ENCODE measurements around the gene WWTR1. TPM values are rescaled to one million over a fixed set of nuclear protein-coding genes. Genes with fewer than 3 reads are reported as not detected.

WWTR1 gene
- total RNA-seq, 1 experiment from 2014 or later = 32.8 TPM

DNA sequence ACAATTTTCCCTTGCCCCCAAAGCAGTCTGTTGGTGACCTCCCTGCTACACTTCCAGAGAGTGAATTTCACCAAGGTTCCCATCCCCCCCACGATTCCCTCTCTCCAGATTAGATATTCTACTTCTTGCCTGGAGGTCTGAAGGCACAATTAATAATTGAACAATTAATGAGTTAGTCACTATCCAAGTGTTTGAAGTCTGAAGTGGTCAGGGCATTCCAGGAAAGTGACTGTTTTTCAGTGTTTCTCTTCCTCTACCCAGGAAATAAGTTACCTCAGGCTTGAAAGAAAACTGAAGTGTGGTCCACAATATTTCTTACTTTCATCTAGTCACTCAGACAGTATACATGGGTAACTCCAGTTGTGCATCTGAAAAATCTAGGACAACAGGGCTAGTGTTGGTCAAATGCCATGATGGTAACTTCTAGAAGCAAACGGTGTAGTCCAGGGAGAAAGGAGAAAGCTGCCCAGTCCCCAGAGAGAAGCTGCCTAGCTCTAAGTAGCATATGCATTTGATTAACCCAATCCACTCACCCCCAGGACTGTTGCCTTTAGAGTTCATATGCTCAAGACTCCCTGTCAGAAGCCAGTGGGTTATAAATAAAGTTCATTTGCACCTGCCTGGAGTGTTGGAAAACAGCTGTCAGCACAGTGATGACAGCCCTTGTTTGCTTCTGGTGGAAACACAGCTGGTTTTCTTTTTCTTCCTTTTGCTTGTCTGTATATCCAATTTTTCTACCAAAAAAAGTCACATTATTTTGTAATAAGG lies 185.6 kb downstream of the WWTR1 start:
- DNase-seq (ENCODE audit: low read depth) = no peak

DNA sequence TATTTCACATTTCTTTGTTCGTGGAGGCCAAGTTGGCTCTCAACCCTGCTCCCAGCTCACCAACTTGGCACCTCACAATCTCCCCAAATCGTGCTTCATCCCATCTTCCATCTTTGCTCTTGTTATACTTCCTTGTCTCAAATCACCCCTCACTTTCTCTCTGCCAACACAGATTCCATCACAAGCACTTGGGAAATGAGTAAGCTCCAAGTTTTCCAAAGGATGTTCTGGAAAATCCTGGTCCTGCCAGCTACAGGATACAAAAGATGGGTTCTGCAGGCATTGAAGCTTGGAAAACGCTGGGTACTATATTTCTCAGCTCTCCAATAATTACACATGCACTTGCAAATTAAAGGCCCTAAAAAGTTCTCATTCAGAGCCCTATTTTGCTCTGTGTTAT lies 187.4 kb downstream of the WWTR1 start:
- no peak for DNase-seq (ENCODE audit: low read depth)

DNA sequence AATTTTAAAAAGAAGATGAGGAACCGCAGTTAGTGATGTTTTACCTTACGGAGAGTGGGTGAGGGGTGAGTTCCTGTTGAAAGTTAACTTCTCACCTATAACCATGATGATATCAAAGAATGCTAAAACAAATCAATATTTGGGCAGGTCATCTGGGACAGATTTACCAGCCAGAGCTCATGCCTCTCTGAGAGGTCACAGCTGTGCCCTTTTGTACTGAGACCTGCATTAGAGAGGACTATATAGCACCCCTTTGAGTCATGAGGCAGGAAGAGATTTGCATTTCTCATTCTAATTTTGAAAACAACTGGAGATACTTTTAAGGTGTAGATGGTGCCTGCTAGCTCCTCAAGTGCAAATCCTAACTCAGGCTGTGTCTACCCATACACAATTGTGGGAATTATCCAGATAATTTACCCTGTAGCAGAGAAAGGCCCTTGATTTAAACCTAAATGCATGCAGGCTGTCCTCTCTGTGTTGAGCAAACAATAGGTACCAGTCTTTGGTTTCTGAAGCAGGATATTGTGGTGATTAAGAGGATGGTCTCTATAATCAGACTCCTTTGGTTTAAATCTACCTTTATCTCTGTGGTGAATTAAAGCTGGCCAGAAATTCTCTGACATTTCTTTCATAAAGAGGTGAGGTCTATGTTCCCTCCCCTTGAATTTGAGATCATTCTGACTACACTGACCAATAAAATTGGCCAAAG lies 189.2 kb downstream of the WWTR1 start:
- no peak for DNase-seq (ENCODE audit: low read depth)

Other genes with a start within 250 kb of the WWTR1 start
- gene TM4SF4, start 183.3 kb downstream of the WWTR1 start, total RNA-seq (2014; rRNA removed; shearing (Covaris generic)) = not detected in 2 replicates
- 40.1 and 88.3 TPM in 2 replicates for gene COMMD2, start 94.5 kb upstream of the WWTR1 start, total RNA-seq (2014; rRNA removed; shearing (Covaris generic))
- not detected in 2 replicates for gene ANKUB1, start 134.5 kb upstream of the WWTR1 start, total RNA-seq (2014; rRNA removed; shearing (Covaris generic))
- 39.5 and 40.5 TPM in 2 replicates for gene RNF13, start 155.2 kb upstream of the WWTR1 start, total RNA-seq (2014; rRNA removed; shearing (Covaris generic))

Data from Daoy (cell line).